Measurements from ENCODE around the gene PACRG.

The PACRG gene

GRCh38 chr6:162701551-162701950, 26.2 kb upstream of the PACRG start:
- H3K14ac ChIP-seq (ENCODE audit: low read length) = no peak overlapping the region
- no peak overlapping the region for H2BK5ac ChIP-seq (ENCODE audit: low read depth, low read length, poor library complexity)
- H3K27me3 ChIP-seq (ENCODE audit: insufficient read depth, low read length) = no peaks in the 10 kb centered on the region
- H3K4me3 ChIP-seq (ENCODE audit: low read depth, low read length) = no peak overlapping the region
- H4K8ac ChIP-seq (ENCODE audit: low read depth, low read length) = no peak overlapping the region
- no peak overlapping the region for H3K27ac ChIP-seq (ENCODE audit: low read depth, low read length)
- no peak overlapping the region for H3K4ac ChIP-seq (ENCODE audit: low read depth, low read length)
- DNase-seq = no peak
- no peaks in the 10 kb centered on the region for H3K79me1 ChIP-seq (ENCODE audit: low read length)
- no peak overlapping the region for H3K4me2 ChIP-seq (ENCODE audit: low read length)
- H4K91ac ChIP-seq (ENCODE audit: low read depth, low read length) = no peak overlapping the region
- no peaks in the 10 kb centered on the region for H3K36me3 ChIP-seq (ENCODE audit: control insufficient read depth in 1 of 2, insufficient read depth in 2 of 2, low read length in 2 of 2)
- H3K9ac ChIP-seq (ENCODE audit: low read length) = no peak overlapping the region
- WGBS (ENCODE audit: extremely low coverage, insufficient coverage, insufficient read length) = no CpG with 5 or more reads among the region's 1 CpG
- H3K4me1 ChIP-seq (ENCODE audit: control insufficient read depth in 1 of 2, insufficient read depth in 2 of 2, low read length in 2 of 2) = no peaks in the 10 kb centered on the region
- H3K9me3 ChIP-seq (ENCODE audit: insufficient read depth, low read depth, low read length) = no peaks in the 10 kb centered on the region
- no peak overlapping the region for H4K12ac ChIP-seq (ENCODE audit: low read depth, low read length)
- H3K79me2 ChIP-seq (ENCODE audit: control insufficient read depth, insufficient read depth, low read length, poor library complexity) = no peaks in the 10 kb centered on the region
- no peak overlapping the region for H2BK120ac ChIP-seq (ENCODE audit: insufficient read depth, low read length, poor library complexity)
- H2AK5ac ChIP-seq (ENCODE audit: low read length) = no peak overlapping the region
- H3K18ac ChIP-seq (ENCODE audit: low read length) = no peak overlapping the region
- H3K23ac ChIP-seq (ENCODE audit: low read length) = no peak overlapping the region
- no peak overlapping the region for H2AFZ ChIP-seq (ENCODE audit: insufficient read depth, low read length, poor library complexity)
- H2BK12ac ChIP-seq (ENCODE audit: low read length) = no peak overlapping the region

GRCh38 chr6:162702446-162702845, 25.3 kb upstream of the PACRG start:
- Histone ChIP-seq H3K36me3 (ENCODE audit: control insufficient read depth in 1 of 2, insufficient read depth in 2 of 2, low read length in 2 of 2) (no peaks in the 10 kb centered on the region), H3K14ac (ENCODE audit: low read length) (no peak overlapping the region), H3K4me2 (ENCODE audit: low read length) (no peak overlapping the region), H4K12ac (ENCODE audit: low read depth, low read length) (no peak overlapping the region), H2BK120ac (ENCODE audit: insufficient read depth, low read length, poor library complexity) (no peak overlapping the region), H3K4me1 (ENCODE audit: control insufficient read depth in 1 of 2, insufficient read depth in 2 of 2, low read length in 2 of 2) (no peaks in the 10 kb centered on the region), H3K23ac (ENCODE audit: low read length) (no peak overlapping the region), H2AK5ac (ENCODE audit: low read length) (no peak overlapping the region), H2AFZ (ENCODE audit: insufficient read depth, low read length, poor library complexity) (no peak overlapping the region), H3K27me3 (ENCODE audit: insufficient read depth, low read length) (no peaks in the 10 kb centered on the region), H3K9me3 (ENCODE audit: insufficient read depth, low read depth, low read length) (no peaks in the 10 kb centered on the region), H2BK12ac (ENCODE audit: low read length) (no peak overlapping the region), H3K79me1 (ENCODE audit: low read length) (no peaks in the 10 kb centered on the region), H2BK5ac (ENCODE audit: low read depth, low read length, poor library complexity) (no peak overlapping the region), H3K79me2 (ENCODE audit: control insufficient read depth, insufficient read depth, low read length, poor library complexity) (no peaks in the 10 kb centered on the region), H3K9ac (ENCODE audit: low read length) (no peak overlapping the region), H3K18ac (ENCODE audit: low read length) (no peak overlapping the region), H4K8ac (ENCODE audit: low read depth, low read length) (no peak overlapping the region), H3K4ac (ENCODE audit: low read depth, low read length) (no peak overlapping the region), H3K27ac (ENCODE audit: low read depth, low read length) (no peak overlapping the region), H4K91ac (ENCODE audit: low read depth, low read length) (no peak overlapping the region), H3K4me3 (ENCODE audit: low read depth, low read length) (no peak overlapping the region)
- no CpG with 5 or more reads among the region's 2 CpGs for WGBS (ENCODE audit: extremely low coverage, insufficient coverage, insufficient read length)
- DNase-seq = no peak

GRCh38 chr6:162704001-162704400, 23.8 kb upstream of the PACRG start:
- Histone ChIP-seq H2BK12ac (ENCODE audit: low read length) (no peak overlapping the region), H2BK5ac (ENCODE audit: low read depth, low read length, poor library complexity) (no peak overlapping the region), H2AK5ac (ENCODE audit: low read length) (no peak overlapping the region), H3K18ac (ENCODE audit: low read length) (no peak overlapping the region), H3K23ac (ENCODE audit: low read length) (peak overlapping the region; percentile 86), H3K4me2 (ENCODE audit: low read length) (no peak overlapping the region), H3K27me3 (ENCODE audit: insufficient read depth, low read length) (no peaks in the 10 kb centered on the region), H3K79me1 (ENCODE audit: low read length) (no peaks in the 10 kb centered on the region), H4K91ac (ENCODE audit: low read depth, low read length) (no peak overlapping the region), H3K9ac (ENCODE audit: low read length) (peak overlapping the region; percentile 18), H3K27ac (ENCODE audit: low read depth, low read length) (no peak overlapping the region), H3K4ac (ENCODE audit: low read depth, low read length) (no peak overlapping the region), H3K4me3 (ENCODE audit: low read depth, low read length) (no peak overlapping the region), H3K36me3 (ENCODE audit: control insufficient read depth in 1 of 2, insufficient read depth in 2 of 2, low read length in 2 of 2) (no peaks in the 10 kb centered on the region), H3K4me1 (ENCODE audit: control insufficient read depth in 1 of 2, insufficient read depth in 2 of 2, low read length in 2 of 2) (no peaks in the 10 kb centered on the region), H2BK120ac (ENCODE audit: insufficient read depth, low read length, poor library complexity) (no peak overlapping the region), H3K79me2 (ENCODE audit: control insufficient read depth, insufficient read depth, low read length, poor library complexity) (no peaks in the 10 kb centered on the region), H3K14ac (ENCODE audit: low read length) (no peak overlapping the region), H3K9me3 (ENCODE audit: insufficient read depth, low read depth, low read length) (no peaks in the 10 kb centered on the region), H4K12ac (ENCODE audit: low read depth, low read length) (no peak overlapping the region), H4K8ac (ENCODE audit: low read depth, low read length) (no peak overlapping the region), H2AFZ (ENCODE audit: insufficient read depth, low read length, poor library complexity) (no peak overlapping the region)
- WGBS (ENCODE audit: extremely low coverage, insufficient coverage, insufficient read length) = no CpG with 5 or more reads among the region's 4 CpGs
- DNase-seq = no peak

- WGBS (ENCODE audit: extremely low coverage, insufficient coverage, insufficient read length) = no CpG with 5 or more reads among the region's 4 CpGs
- no peak overlapping the region for H3K23ac ChIP-seq (ENCODE audit: low read length)
- no peak overlapping the region for H3K4me3 ChIP-seq (ENCODE audit: low read depth, low read length)
- no peaks in the 10 kb centered on the region for H3K9me3 ChIP-seq (ENCODE audit: insufficient read depth, low read depth, low read length)
- H3K27ac ChIP-seq (ENCODE audit: low read depth, low read length) = no peak overlapping the region
- no peak overlapping the region for H2BK120ac ChIP-seq (ENCODE audit: insufficient read depth, low read length, poor library complexity)
- no peak overlapping the region for H2BK12ac ChIP-seq (ENCODE audit: low read length)
- H3K4ac ChIP-seq (ENCODE audit: low read depth, low read length) = no peak overlapping the region
- no peaks in the 10 kb centered on the region for H3K36me3 ChIP-seq (ENCODE audit: control insufficient read depth in 1 of 2, insufficient read depth in 2 of 2, low read length in 2 of 2)
- no peak for DNase-seq
- H3K4me2 ChIP-seq (ENCODE audit: low read length) = no peak overlapping the region
- no peak overlapping the region for H4K8ac ChIP-seq (ENCODE audit: low read depth, low read length)
- H3K79me1 ChIP-seq (ENCODE audit: low read length) = no peaks in the 10 kb centered on the region
- no peak overlapping the region for H3K9ac ChIP-seq (ENCODE audit: low read length)
- H3K79me2 ChIP-seq (ENCODE audit: control insufficient read depth, insufficient read depth, low read length, poor library complexity) = no peaks in the 10 kb centered on the region
- H2AK5ac ChIP-seq (ENCODE audit: low read length) = no peak overlapping the region
- H4K12ac ChIP-seq (ENCODE audit: low read depth, low read length) = no peak overlapping the region
- H3K27me3 ChIP-seq (ENCODE audit: insufficient read depth, low read length) = no peaks in the 10 kb centered on the region
- no peak overlapping the region for H2BK5ac ChIP-seq (ENCODE audit: low read depth, low read length, poor library complexity)
- no peak overlapping the region for H3K14ac ChIP-seq (ENCODE audit: low read length)
- no peak overlapping the region for H4K91ac ChIP-seq (ENCODE audit: low read depth, low read length)
- no peak overlapping the region for H2AFZ ChIP-seq (ENCODE audit: insufficient read depth, low read length, poor library complexity)
- no peaks in the 10 kb centered on the region for H3K4me1 ChIP-seq (ENCODE audit: control insufficient read depth in 1 of 2, insufficient read depth in 2 of 2, low read length in 2 of 2)
- H3K18ac ChIP-seq (ENCODE audit: low read length) = no peak overlapping the region
These were observed 22.0 kb upstream of the PACRG start for GRCh38 chr6:162705736-162706135.
